Right lobe of liver (tissue), 6 donors: ENCODE results near the gene TUBB2B. TPM values are rescaled to one million over a fixed set of nuclear protein-coding genes. Genes with fewer than 3 reads are reported as not detected.

ENCODE experiments used
- ATAC-seq, 4 donors: fragments of 200-7000 bp; cut with Tn5 transposase; one replicate each; pipeline ENCODE4 v1.9.1; 2020; ENCODE audit warnings: mild to moderate bottlenecking in 4 of 4, moderate library complexity in 4 of 4
- DNase-seq, 3 donors: peaks; one replicate each; pipeline ENCODE4 v3.0.0-alpha.2; 2020
- H3K27ac ChIP-seq, 3 donors: fragments of 200-600 bp; one replicate each; pipeline ENCODE4 v1.8.0; 2022
- H3K27me3 ChIP-seq, 2 donors: fragments of 200-600 bp; one replicate each; pipeline ENCODE4 v1.8.0; 2022
- H3K36me3 ChIP-seq, 4 donors: fragments of 200-600 bp; sonication (generic) in 1 of 4; one replicate each; pipeline versions ENCODE4 v1.5.1 to v1.8.0; 2017 to 2022; ENCODE audit warnings: control low read depth in 1 of 4
- H3K4me1 ChIP-seq, 4 donors: fragments of 200-600 bp; sonication (generic) in 1 of 4; one replicate each; pipeline versions ENCODE4 v1.5.1 to v1.8.0; 2017 to 2022; ENCODE audit warnings: control low read depth in 1 of 4
- H3K4me3 ChIP-seq, 3 donors: fragments of 200-600 bp; one replicate each; pipeline ENCODE4 v1.8.0; 2022
- H3K9me3 ChIP-seq, 4 donors: fragments of 200-600 bp; sonication (generic) in 1 of 4; one replicate each; pipeline versions ENCODE4 v1.5.1 to v1.8.0; 2017 to 2022; ENCODE audit warnings: control low read depth in 1 of 4
- POLR2A ChIP-seq: fragments of 450-650 bp; IDR thresholded peaks from one replicate; pipeline ENCODE4 v1.6.1; 2017; ENCODE audit warnings: antibody characterized with exemption, mild to moderate bottlenecking
- WGBS: methylation state at CpG from one replicate; pipeline ENCODE4 v1.1.6; 2018; ENCODE audit warnings: low coverage, low lambda C conversion rate; ENCODE audit not compliant: insufficient coverage; ENCODE audit errors: missing lambda C conversion rate; 5-methylcytosine and 5-hydroxymethylcytosine counted together
- intact Hi-C, 2 donors: fragments of 100-400 bp; cut with DNase I; formaldehyde crosslinking; loops; one replicate each; pipeline versions ENCODE4 v1.11.2 to v1.14.1; 2022
- total RNA-seq, 6 experiments: library from RNA; depleted of rRNA in 2 of 6; stranded (reverse); fragments of >200 nt in 2 of 6; fragmentation: NEBNext Ultra II Directional in 3 of 6; extraction: Animal tissue kit (Norgen Biotek cat#: 25700) in 3 of 6; gene quantifications; one replicate each; pipeline versions ENCODE4 v1.1.0 to v1.2.4, GENCODE V29; 2016 to 2023
- TF ChIP-seq, protein P1 (sequence below), 4 donors: fragments of 200-600 bp in 3 of 4; fragments of 450-650 bp in 1 of 4; IDR thresholded peaks; one replicate each; pipeline versions ENCODE4 v1.5.1 to v1.8.0; 2016 to 2022; ENCODE audit warnings: antibody characterized with exemption in 4 of 4, mild to moderate bottlenecking in 2 of 4
- donor health status: DM: no; HTN: yes; CAD: no.
- donor health status: DM: no; HTN: no; CAD: no.
- donor health status: DM: no; HTN: no; CAD: no.
- donor health status: DM: no; HTN: yes; CAD: no.
- donor health status: DM: no; HTN: yes; CAD: no.

Gene TUBB2B
- total RNA-seq, 6 experiments from 2014 or later: 1.0 to 3.9 (median 2.5) TPM

DNA sequence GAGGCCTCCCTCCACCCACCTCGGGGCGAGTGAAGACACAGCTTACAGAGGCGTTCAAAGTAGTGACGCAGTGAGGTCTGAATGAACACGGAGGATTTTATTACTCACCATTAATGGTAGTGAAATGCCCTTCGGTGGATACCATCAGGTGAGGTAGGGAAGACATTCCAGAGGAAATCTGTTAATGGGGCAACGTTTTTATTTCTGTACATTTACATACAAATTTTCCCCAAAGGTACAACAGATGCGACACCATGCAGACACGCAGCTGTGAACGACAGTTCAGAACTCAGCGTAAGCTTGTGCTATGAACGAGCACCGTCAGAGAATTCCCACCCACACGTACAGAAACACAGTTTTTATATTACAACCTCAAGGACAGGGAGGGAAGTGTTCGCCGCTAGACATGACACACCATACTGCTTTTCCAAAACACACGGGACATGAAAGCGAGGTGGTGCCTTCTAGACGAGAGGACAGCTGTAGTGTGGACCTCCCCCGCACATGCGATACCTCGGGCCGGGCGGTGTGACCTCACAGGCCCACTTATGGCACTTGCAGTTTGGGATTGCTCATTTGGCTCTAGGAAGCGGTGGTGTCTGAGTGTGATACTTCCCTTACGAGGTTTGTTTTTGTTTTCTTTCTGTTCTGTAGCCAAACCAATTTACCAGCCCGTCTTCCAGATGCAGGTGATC lies 42.0 kb upstream of the TUBB2B start:
- TF ChIP-seq, protein P1, sequence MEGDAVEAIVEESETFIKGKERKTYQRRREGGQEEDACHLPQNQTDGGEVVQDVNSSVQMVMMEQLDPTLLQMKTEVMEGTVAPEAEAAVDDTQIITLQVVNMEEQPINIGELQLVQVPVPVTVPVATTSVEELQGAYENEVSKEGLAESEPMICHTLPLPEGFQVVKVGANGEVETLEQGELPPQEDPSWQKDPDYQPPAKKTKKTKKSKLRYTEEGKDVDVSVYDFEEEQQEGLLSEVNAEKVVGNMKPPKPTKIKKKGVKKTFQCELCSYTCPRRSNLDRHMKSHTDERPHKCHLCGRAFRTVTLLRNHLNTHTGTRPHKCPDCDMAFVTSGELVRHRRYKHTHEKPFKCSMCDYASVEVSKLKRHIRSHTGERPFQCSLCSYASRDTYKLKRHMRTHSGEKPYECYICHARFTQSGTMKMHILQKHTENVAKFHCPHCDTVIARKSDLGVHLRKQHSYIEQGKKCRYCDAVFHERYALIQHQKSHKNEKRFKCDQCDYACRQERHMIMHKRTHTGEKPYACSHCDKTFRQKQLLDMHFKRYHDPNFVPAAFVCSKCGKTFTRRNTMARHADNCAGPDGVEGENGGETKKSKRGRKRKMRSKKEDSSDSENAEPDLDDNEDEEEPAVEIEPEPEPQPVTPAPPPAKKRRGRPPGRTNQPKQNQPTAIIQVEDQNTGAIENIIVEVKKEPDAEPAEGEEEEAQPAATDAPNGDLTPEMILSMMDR (IDR thresholded peaks at IDR 0.05): no peak
- no peak for TF ChIP-seq POLR2A
- DNase-seq (no peak), ATAC-seq (no peak)
- Histone ChIP-seq H3K27me3 (no peaks in the 10 kb centered on the region), H3K4me1 (peaks cover 0 to 5% (median 2%) of the 10 kb centered on the region in 4 donors), H3K27ac (no peak overlapping the region), H3K4me3 (no peak overlapping the region), H3K36me3 (peaks cover 0 to 33% (median 13%) of the 10 kb centered on the region in 4 donors), H3K9me3 (no peaks in the 10 kb centered on the region)
- 84% methylated on average over 27 of the region's 27 CpGs for WGBS
- intact Hi-C loops: no loop called here

DNA sequence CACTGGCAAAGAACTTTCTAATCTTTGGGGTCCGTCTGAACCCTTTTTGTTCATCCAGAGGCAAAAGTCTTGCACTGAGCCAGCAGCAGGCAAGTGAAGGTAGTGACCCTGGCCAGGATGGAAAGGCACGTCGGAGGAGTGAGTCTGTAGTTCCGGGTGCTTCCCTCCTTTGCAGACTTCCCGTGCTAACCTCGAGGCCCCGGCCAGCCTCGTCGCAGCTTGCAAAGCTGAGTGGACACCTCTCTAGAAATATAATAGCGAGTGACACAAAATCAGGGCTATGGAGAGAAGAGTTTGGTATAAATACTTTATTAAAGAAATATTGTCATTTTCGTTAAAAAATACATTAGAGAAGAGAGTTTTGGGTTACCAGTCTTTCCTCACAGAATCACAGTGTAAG lies 41.2 kb upstream of the TUBB2B start:
- 88% methylated on average over 10 of the region's 11 CpGs for WGBS
- Histone ChIP-seq H3K27ac (no peak overlapping the region), H3K27me3 (no peaks in the 10 kb centered on the region), H3K9me3 (no peaks in the 10 kb centered on the region), H3K4me1 (peaks cover 0 to 12% (median 6%) of the 10 kb centered on the region in 4 donors), H3K4me3 (no peak overlapping the region), H3K36me3 (peaks cover 0 to 37% (median 13%) of the 10 kb centered on the region in 4 donors)
- DNase-seq: no peak
- TF ChIP-seq POLR2A: no peak
- TF ChIP-seq, protein P1 (IDR thresholded peaks at IDR 0.05): no peak
- intact Hi-C loops: no loop called here
- ATAC-seq: no peak

DNA sequence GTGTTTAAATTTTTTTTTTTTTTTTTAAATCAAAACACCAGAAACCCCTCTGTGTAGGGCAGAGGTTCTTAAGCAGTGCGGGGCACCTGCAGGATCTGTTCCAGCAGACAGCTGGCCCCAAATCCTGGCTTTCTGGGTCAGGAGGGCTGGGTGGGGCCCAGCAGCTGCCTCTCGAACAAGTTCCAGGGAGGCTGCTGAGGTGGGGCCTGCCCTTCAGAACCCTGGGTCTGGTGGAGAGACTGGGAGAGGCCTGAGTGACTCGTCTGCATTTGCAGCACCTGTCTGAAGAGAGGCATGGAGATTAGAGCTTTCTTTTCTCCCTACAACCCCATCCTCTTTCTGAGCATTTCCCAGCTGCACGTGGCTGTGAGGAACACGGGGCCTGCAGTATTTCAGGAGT lies 39.7 kb upstream of the TUBB2B start:
- peaks cover 0 to 15% (median 7%) of the 10 kb centered on the region in 4 donors for H3K4me1 ChIP-seq
- peaks cover 0 to 29% (median 8%) of the 10 kb centered on the region in 4 donors for H3K36me3 ChIP-seq
- no peak for DNase-seq
- intact Hi-C loops: no loop called here
- 96% methylated on average over 3 of the region's 5 CpGs for WGBS
- no peaks in the 10 kb centered on the region for H3K9me3 ChIP-seq
- H3K4me3 ChIP-seq: no peak overlapping the region
- H3K27ac ChIP-seq: no peak overlapping the region
- TF ChIP-seq, protein P1 (IDR thresholded peaks at IDR 0.05): no peak
- TF ChIP-seq POLR2A: no peak
- H3K27me3 ChIP-seq: no peaks in the 10 kb centered on the region
- ATAC-seq: no peak

DNA sequence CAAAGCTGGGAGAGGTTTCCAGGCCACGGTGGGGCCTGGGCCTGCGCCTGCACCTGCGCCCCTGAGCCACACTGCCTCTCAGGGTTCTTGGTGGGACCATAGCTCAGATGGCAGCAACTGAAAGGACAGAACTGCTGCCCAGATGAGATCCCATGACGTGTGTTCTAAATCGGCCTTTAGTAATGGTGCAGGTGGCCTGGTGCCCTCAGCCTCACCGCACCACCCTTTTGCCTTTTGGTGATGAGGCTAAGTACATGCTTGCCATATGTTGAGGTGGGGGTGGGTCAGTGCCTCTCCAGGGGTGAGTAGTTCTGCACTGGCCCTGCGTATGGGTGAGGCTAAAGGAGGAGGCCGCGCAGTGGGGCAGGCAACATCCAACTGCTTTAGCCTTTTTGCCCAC lies 38.7 kb upstream of the TUBB2B start:
- 63% methylated on average over 6 of the region's 9 CpGs for WGBS
- H3K27me3 ChIP-seq: no peaks in the 10 kb centered on the region
- ATAC-seq (no peak), DNase-seq (no peak)
- no peaks in the 10 kb centered on the region for H3K9me3 ChIP-seq
- TF ChIP-seq POLR2A: no peak
- TF ChIP-seq, protein P1 (IDR thresholded peaks at IDR 0.05): no peak
- no peak overlapping the region for H3K27ac ChIP-seq
- H3K4me3 ChIP-seq: no peak overlapping the region
- peaks cover 0 to 16% (median 7%) of the 10 kb centered on the region in 4 donors for H3K4me1 ChIP-seq
- intact Hi-C loops: no loop called here
- H3K36me3 ChIP-seq: peaks cover 0 to 19% (median 3%) of the 10 kb centered on the region in 4 donors
